ENCODE results near the gene PITPNM3.

Gene PITPNM3

GRCh38 chr17:6546069-6546718 lies 10.2 kb downstream of the PITPNM3 start:
- TF ChIP-seq CTCF (conservative IDR thresholded peaks at IDR 0.05; ENCODE audit: low read depth, low read length) = no peak
- H3K4me3 ChIP-seq (ENCODE audit: low read length) = no peak overlapping the region
- no peak for DNase-seq (ENCODE audit: low read depth)

GRCh38 chr17:6545291-6545690 lies 11.1 kb downstream of the PITPNM3 start:
- DNase-seq (ENCODE audit: low read depth) = no peak
- no peak for TF ChIP-seq CTCF (conservative IDR thresholded peaks at IDR 0.05; ENCODE audit: low read depth, low read length)
- no peak overlapping the region for H3K4me3 ChIP-seq (ENCODE audit: low read length)

GRCh38 chr17:6544011-6544370 lies 12.4 kb downstream of the PITPNM3 start:
- H3K4me3 ChIP-seq (ENCODE audit: low read length) = no peak overlapping the region
- no peak for TF ChIP-seq CTCF (conservative IDR thresholded peaks at IDR 0.05; ENCODE audit: low read depth, low read length)
- no peak for DNase-seq (ENCODE audit: low read depth)

GRCh38 chr17:6543079-6544010 lies 13.0 kb downstream of the PITPNM3 start:
- no peak for DNase-seq (ENCODE audit: low read depth)
- H3K4me3 ChIP-seq (ENCODE audit: low read length) = no peak overlapping the region
- TF ChIP-seq CTCF (conservative IDR thresholded peaks at IDR 0.05; ENCODE audit: low read depth, low read length) = no peak

GRCh38 chr17:6542577-6542976 lies 13.8 kb downstream of the PITPNM3 start:
- no peak overlapping the region for H3K4me3 ChIP-seq (ENCODE audit: low read length)
- TF ChIP-seq CTCF (conservative IDR thresholded peaks at IDR 0.05; ENCODE audit: low read depth, low read length) = no peak
- DNase-seq (ENCODE audit: low read depth) = no peak

GRCh38 chr17:6541886-6542285 lies 14.5 kb downstream of the PITPNM3 start:
- no peak for DNase-seq (ENCODE audit: low read depth)
- no peak for TF ChIP-seq CTCF (conservative IDR thresholded peaks at IDR 0.05; ENCODE audit: low read depth, low read length)
- H3K4me3 ChIP-seq (ENCODE audit: low read length) = no peak overlapping the region

GRCh38 chr17:6539871-6540270 lies 16.5 kb downstream of the PITPNM3 start:
- DNase-seq (ENCODE audit: low read depth) = no peak
- TF ChIP-seq CTCF (conservative IDR thresholded peaks at IDR 0.05; ENCODE audit: low read depth, low read length) = no peak
- no peak overlapping the region for H3K4me3 ChIP-seq (ENCODE audit: low read length)

All from retinal pigment epithelial cell (primary cell).